Glomerular visceral epithelial cell (primary cell): Measurements from ENCODE around the gene GABARAP.

Experiments
- DNase-seq: peaks from one replicate; pipeline ENCODE4 v3.0.0-alpha.2; 2016; ENCODE audit errors: extremely low spot score

Gene GABARAP

GRCh38 chr17:7241783-7242716, at the start of gene GABARAP:
Gene GABARAP (minus strand): TSS chr17:7242449. CDS start chr17:7242330, 119 bp downstream.
- DNase-seq: peak; percentile 90

- DNase-seq: no peak
These were observed 48.4 kb upstream of the GABARAP start for GRCh38 chr17:7290685-7291084.

GRCh38 chr17:7290166-7290565, 47.9 kb upstream of the GABARAP start:
- DNase-seq: no peak

GRCh38 chr17:7289256-7290032, 47.2 kb upstream of the GABARAP start:
- no peak for DNase-seq

- DNase-seq: no peak
These were observed 43.4 kb upstream of the GABARAP start for GRCh38 chr17:7285679-7286078.

GRCh38 chr17:7284911-7285310, 42.7 kb upstream of the GABARAP start:
- DNase-seq: no peak

GRCh38 chr17:7283471-7284216, 41.4 kb upstream of the GABARAP start:
- no peak for DNase-seq

GRCh38 chr17:7282752-7283321, 40.6 kb upstream of the GABARAP start:
- no peak for DNase-seq

- DNase-seq: no peak
These were observed 39.9 kb upstream of the GABARAP start for GRCh38 chr17:7281953-7282751.

GRCh38 chr17:7281074-7281952, 39.1 kb upstream of the GABARAP start, which contains the start of gene SLC2A4:
Gene SLC2A4 (plus strand): TSS chr17:7281718. CDS start chr17:7281935, 217 bp downstream.
- DNase-seq: peak; percentile 93

- DNase-seq: peak; percentile 83
These were observed 38.3 kb upstream of the GABARAP start for GRCh38 chr17:7280519-7281073.

- DNase-seq: no peak
These were observed 37.2 kb upstream of the GABARAP start for GRCh38 chr17:7279448-7279847.

GRCh38 chr17:7266784-7267183, 24.5 kb upstream of the GABARAP start:
- no peak for DNase-seq

- no peak for DNase-seq
These were observed 21.5 kb upstream of the GABARAP start for GRCh38 chr17:7263801-7264078.

GRCh38 chr17:7262935-7263800, 20.9 kb upstream of the GABARAP start:
- no peak for DNase-seq

GRCh38 chr17:7262192-7262934, 20.1 kb upstream of the GABARAP start, which contains the start of gene CLDN7:
Gene CLDN7 (minus strand): TSS chr17:7262478. CDS start chr17:7262043, 435 bp downstream.
- no peak for DNase-seq

GRCh38 chr17:7261379-7262191, 19.3 kb upstream of the GABARAP start:
- no peak for DNase-seq
